ENCODE results near the gene FLT4.

The FLT4 gene

GRCh38 chr5:180649297-180650039 is at the start of gene FLT4:
Gene FLT4, minus strand, starts transcription at chr5:180649600. Its CDS starts 55 bp downstream, at chr5:180649545.
- no peak for TF ChIP-seq GATA2 (IDR thresholded peaks at IDR 0.05; ENCODE audit: low read depth, low read length)
- no peak for TF ChIP-seq GATA3 (IDR thresholded peaks at IDR 0.05; ENCODE audit: low read depth, low read length)

- TF ChIP-seq GATA2 (IDR thresholded peaks at IDR 0.05; ENCODE audit: low read depth, low read length) (no peak), GATA3 (IDR thresholded peaks at IDR 0.05; ENCODE audit: low read depth, low read length) (no peak)
Measured at GRCh38 chr5:180699042-180699441, 49.6 kb upstream of the FLT4 start.

- TF ChIP-seq GATA3 (IDR thresholded peaks at IDR 0.05; ENCODE audit: low read depth, low read length) (no peak), GATA2 (IDR thresholded peaks at IDR 0.05; ENCODE audit: low read depth, low read length) (no peak)
Measured at GRCh38 chr5:180696116-180696515, 46.7 kb upstream of the FLT4 start.

DNA sequence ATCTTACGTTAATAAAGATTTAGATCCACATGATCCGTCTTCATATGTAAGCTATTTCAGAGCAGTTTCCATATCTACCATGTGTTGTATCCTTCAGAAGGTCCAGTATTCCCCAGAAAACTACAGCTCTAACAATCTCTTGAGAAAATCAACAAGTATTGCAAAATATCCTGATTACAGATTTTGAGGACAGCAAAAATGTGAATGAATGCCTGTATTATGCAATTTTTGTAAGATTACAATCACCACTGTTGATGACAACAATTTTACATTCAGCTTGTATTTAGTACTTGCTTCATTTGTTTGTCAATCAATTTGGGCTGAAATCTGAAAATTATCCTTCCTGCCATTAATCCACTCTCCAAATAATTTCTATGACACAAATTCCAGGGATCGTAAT is 43.0 kb upstream of the FLT4 start:
- TF ChIP-seq GATA2 (IDR thresholded peaks at IDR 0.05; ENCODE audit: low read depth, low read length) = no peak
- TF ChIP-seq GATA3 (IDR thresholded peaks at IDR 0.05; ENCODE audit: low read depth, low read length) = no peak

DNA sequence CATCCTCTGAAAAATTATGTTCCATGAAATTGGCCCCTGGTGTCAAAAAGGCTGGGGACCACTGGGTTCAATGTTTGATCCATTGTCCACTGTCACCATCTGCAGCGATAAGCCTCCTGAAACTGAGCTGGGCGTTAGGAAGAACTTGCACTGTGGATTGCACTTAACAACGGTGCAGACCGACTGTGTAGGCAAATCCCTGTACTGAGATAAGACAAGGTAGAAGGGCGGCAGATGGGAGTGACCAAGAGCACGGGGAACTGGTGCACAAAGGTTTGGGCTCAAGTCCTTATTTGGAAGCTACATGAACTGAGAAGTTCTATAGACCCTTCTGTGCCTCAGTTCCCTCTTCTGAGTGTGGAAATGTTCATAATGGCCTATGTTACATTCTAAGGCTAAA is 41.6 kb upstream of the FLT4 start:
- no peak for TF ChIP-seq GATA3 (IDR thresholded peaks at IDR 0.05; ENCODE audit: low read depth, low read length)
- no peak for TF ChIP-seq GATA2 (IDR thresholded peaks at IDR 0.05; ENCODE audit: low read depth, low read length)

DNA sequence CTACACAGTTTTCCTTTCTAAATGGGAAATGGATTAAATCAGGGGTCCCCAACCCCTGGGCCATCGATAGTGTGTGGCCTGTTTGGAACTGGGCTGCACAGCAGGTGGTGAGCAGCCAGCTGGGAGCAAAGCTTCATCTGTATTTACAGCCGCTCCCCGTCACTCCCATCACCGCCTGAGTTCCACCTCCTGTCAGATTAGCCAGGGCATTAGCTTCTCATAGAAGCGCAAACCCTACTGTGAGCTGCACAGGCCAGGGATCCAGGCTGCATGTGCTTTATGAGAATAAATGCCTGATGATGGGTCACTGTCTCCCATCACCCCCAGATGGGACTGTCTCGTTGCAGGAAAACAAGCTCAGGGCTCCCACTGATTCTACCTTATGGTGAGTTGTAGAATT is 41.2 kb upstream of the FLT4 start:
- TF ChIP-seq GATA2 (IDR thresholded peaks at IDR 0.05; ENCODE audit: low read depth, low read length) = no peak
- no peak for TF ChIP-seq GATA3 (IDR thresholded peaks at IDR 0.05; ENCODE audit: low read depth, low read length)

GRCh38 chr5:180689775-180690174 is 40.4 kb upstream of the FLT4 start:
- TF ChIP-seq GATA2 (IDR thresholded peaks at IDR 0.05; ENCODE audit: low read depth, low read length) (no peak), GATA3 (IDR thresholded peaks at IDR 0.05; ENCODE audit: low read depth, low read length) (no peak)

GRCh38 chr5:180689071-180689694 is 39.8 kb upstream of the FLT4 start:
- TF ChIP-seq GATA2 (IDR thresholded peaks at IDR 0.05; ENCODE audit: low read depth, low read length) (no peak), GATA3 (IDR thresholded peaks at IDR 0.05; ENCODE audit: low read depth, low read length) (no peak)

- TF ChIP-seq GATA3 (IDR thresholded peaks at IDR 0.05; ENCODE audit: low read depth, low read length) (no peak), GATA2 (IDR thresholded peaks at IDR 0.05; ENCODE audit: low read depth, low read length) (no peak)
Measured at GRCh38 chr5:180688330-180689070, 39.1 kb upstream of the FLT4 start.

GRCh38 chr5:180684623-180685161 is 35.3 kb upstream of the FLT4 start:
- TF ChIP-seq GATA2 (IDR thresholded peaks at IDR 0.05; ENCODE audit: low read depth, low read length) (no peak), GATA3 (IDR thresholded peaks at IDR 0.05; ENCODE audit: low read depth, low read length) (no peak)

- TF ChIP-seq GATA3 (IDR thresholded peaks at IDR 0.05; ENCODE audit: low read depth, low read length) (no peak), GATA2 (IDR thresholded peaks at IDR 0.05; ENCODE audit: low read depth, low read length) (no peak)
Measured at GRCh38 chr5:180683220-180683922, 34.0 kb upstream of the FLT4 start.

DNA sequence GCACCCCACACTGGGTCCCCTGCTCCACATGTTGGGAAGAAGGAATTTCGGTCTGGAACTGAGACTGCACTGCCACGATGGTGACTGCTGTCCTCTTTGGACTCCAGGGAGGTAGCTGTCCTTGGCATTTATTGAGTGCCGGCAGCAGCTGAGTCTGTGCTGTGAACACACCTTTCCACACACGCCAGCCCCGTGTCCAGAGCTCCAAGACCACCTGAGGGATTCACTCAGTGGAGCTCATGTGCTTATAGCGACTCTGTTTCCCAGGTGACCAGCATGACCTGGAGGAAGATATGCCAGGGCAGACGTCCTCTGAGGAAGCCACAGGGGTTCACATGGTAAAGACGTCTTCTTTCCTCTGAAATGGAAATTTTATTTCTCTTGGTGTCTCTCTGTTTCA is 33.2 kb upstream of the FLT4 start:
- TF ChIP-seq GATA2 (IDR thresholded peaks at IDR 0.05; ENCODE audit: low read depth, low read length) (no peak), GATA3 (IDR thresholded peaks at IDR 0.05; ENCODE audit: low read depth, low read length) (no peak)

- no peak for TF ChIP-seq GATA2 (IDR thresholded peaks at IDR 0.05; ENCODE audit: low read depth, low read length)
- no peak for TF ChIP-seq GATA3 (IDR thresholded peaks at IDR 0.05; ENCODE audit: low read depth, low read length)
Measured at GRCh38 chr5:180675036-180675635, 25.7 kb upstream of the FLT4 start.
